Measurements from ENCODE around the gene CAMTA1.

CAMTA1 gene

GRCh38 chr1:7497107-7497637, 711.9 kb downstream of the CAMTA1 start:
- no peak for DNase-seq

- no peak for DNase-seq
Measured at GRCh38 chr1:7500381-7501083, 715.3 kb downstream of the CAMTA1 start.

- no peak for DNase-seq
Measured at GRCh38 chr1:7501084-7501491, 715.8 kb downstream of the CAMTA1 start.

GRCh38 chr1:7501723-7502603, 716.7 kb downstream of the CAMTA1 start:
- DNase-seq, result no peak

DNA sequence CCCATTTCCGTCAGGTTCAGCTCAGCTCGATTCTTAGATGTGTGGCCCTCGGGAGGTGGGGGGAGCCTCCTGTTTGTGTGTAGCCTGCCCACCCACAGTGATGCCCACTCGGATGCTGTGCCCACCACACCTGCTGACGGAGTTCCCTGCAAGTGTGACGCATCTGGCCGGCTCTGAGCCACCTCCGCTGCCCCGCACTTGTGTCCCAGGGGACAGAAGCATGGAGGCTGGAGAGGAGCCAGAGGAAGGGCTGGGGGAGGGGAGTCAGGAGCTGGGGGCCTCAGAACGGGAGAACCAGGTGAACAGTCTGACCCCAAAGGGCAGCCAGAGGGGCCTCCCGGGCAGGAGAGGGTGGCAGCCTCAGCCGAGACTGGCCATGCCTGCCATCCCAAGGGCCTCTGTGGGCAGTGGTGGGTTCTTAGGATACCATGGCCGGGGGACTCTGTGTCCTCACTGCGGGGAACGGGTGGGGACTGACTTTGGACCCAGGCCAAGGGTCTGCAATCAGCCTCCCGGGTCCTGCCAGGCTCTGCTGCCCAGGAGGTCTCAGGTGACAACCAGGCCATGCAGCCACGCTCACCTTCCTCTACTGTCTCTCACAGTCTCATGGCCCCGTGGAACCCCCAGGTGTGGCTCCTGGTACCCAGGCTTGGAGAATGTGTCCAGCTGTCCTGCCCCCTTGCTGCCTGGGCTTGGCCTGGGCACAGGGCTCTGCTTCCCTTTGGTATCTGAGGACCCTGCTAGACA, 718.6 kb downstream of the CAMTA1 start:
- no peak for DNase-seq

GRCh38 chr1:7504438-7504720, 719.1 kb downstream of the CAMTA1 start:
- no peak for DNase-seq

- DNase-seq, result no peak
Measured at GRCh38 chr1:7505094-7505770, 720.0 kb downstream of the CAMTA1 start.

DNA sequence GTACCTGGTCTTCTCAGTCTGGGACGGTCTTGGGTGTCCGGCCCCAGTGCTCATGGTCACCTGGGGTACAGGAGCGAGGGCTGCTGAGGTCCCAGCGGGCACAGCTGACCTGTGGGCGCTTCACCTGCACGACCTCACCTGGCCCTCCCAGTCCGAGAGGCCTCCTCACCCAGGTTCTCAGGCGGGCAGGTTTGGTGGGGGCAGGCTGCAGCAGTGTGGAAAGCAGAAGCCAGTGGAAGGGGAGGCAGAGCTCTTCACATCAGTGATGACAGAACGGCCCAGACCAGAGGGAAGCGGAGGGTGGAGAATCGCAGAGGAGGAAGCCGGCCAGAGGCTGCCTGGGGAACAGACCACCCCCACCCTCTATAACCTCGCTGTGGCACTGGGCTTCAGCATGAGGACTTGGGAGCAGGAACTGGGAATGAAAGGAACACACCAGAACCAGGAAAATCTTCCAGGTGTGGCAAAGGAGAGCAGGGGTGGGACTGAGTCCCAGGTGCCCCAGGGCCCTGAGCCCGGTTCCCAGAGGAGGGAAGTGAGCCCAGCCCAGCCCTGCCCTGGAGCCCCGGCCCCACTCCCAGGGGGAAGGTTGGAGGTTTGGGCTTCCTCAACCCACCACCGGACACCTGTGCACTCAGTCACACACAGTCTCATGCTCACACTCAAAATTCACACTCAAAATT, 720.7 kb downstream of the CAMTA1 start:
- DNase-seq, result no peak

DNA sequence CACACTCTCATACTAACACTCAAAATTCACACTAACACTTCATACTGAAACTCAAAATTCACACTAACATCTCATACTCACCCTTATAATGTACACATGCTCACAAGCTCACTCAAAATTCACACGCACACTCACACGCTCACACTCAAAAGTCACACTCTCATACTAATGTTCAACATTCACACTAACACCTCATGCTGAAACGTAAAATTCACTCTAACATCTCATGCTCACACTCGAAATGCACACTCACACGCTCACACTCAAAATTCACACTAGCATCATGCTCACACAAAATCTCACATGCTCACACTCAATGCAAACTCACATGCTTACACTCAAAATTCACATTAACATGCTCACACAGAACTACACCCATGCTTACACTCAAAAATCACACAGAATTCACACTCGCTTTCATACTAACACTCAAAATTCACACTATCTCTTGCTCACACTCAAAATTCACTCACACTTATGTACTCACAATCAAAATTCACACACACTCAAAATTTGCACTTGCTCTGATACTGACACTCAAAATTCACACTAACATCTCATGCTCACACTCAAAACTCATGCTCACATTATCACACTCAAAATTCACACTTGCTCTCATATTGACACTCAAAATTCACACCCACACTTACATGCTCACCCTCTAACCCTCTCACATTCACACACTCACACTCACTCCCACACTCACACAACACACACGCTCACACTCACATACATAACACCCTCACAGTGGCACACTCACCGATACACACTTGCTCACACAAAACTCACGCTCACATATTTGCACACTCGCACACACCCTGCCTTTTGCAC, 721.4 kb downstream of the CAMTA1 start:
- no peak for DNase-seq

DNA sequence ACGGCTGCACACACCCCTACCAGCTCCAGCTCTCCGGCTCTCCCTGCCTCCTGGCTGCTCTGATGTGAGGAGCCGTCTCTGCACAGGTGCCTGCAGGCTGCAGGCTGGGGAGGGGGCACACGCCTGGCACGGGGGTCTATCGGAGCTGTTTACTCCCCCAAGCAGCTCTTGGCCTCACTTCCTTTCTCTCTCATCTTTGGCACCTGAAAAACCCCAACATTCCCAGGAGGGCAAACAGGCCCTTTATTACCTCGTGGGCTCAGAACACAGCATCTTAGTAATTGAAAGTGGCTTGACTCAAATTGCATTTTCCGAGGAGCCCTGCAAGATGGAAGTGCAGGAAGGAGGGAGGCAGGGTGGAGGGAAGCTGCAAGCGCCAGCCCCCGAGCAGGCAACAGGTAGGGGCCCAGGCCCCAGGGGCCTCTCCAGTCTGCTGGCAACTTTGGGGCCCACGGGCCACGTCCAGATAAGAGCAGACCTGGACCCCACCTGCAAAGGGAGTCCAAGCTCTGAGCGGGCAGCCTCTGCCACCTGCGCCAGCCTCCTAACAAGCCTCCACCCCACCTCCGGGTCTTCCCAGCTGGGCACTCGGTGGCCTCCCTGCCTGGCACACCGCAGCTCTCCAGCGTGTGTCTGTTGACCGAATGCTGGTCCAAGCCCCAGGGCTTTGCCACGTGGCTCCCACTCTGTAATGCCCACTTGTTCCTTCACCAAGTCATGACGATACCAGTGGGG, 722.2 kb downstream of the CAMTA1 start:
- no peak for DNase-seq

DNA sequence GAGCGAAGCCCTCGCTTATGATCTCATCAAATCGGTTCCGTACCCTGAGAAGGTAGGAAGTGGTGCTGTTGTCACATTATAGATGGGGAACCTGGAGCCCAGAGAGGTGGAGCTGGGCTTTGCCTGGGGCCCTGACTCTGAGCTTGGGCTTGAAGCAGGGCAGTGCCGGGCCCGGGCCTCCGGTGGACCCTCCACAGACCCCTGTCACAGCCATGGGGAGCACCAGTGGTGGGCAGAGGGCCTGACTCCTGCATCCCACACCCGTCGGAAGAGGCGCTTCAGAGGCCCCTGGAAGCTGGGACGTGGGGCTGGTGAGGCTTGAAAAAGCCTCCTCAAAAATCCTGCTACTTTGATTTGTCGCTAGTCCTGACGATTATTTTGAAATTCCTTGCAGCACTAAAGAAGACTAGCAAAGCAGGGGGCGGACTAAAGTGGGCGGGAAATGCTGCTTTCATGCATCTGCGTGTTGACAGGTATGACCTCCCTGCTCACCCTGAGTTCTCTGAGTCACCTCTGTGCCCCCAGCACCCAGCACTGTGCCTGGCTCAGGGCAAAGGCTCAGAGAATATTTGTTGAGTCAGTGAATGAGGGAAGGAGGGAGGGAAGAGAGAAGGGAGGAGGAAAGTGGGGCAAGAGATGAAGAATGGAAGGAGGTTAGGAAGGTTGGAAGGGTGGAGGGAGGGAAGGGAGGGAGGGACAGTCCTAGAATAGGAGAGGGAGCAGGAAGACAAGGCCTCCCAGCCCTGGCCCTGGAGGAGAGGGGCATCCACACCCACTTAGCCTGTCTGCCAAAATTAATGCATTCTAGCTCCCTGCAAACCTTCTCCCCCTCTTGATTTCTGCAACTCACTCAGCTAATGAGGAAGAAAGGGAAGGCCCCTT, 723.0 kb downstream of the CAMTA1 start:
- no peak for DNase-seq

DNA sequence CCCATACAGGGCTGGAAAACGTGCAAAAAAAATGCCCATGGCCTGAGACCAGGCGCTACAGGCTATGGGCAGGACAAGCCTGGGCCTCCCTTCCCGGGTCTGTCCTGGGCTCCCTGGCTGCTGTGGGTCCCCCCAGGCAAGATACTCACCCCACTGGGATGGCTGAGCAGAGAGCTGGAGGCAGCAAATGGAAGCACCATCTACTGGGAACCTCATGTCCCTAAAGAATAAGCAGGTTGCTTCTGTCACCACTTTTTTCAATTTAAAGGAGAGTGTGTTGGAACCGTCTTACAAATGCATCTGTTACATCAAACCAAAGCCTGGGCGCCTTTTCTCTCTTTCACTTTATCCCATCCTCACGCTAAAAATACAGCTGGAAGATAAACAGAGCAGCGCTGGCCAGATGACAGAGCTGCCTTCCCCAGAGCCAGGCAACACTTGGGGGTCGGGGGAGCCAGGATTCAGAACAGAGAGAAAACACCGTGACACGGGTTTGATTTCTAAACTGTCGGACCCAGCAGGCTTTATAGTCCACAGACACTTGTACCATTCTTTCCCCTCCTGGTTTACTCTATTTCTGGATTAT, 723.8 kb downstream of the CAMTA1 start:
- DNase-seq, result no peak

GRCh38 chr1:7509598-7509997, 724.3 kb downstream of the CAMTA1 start:
- no peak for DNase-seq

DNA sequence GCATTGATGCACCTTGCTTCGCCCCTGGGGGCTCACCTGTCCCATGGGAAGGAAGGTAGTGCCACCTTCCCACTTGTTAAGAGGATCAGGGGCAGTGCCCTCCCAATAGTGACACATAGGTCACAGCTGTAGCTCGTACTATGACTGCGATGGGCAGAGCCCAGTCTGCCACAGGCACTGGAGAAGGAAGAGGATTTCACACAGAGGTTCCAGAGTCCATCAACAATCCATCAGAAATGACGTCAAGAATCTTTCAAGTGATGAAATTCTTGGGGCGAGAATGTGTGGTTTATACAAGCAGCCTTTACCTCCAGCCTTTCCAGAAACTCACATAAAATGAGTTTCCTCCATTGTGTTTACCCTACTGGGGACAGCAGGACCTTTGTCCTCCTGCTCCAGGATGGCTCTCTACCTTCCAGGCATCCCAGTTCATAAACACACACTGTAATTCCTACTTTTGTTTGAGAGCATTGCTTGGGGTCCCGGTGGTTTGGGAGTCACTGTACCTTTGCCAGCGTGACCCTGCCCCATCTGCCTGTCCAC, 725.2 kb downstream of the CAMTA1 start:
- no peak for DNase-seq

DNA sequence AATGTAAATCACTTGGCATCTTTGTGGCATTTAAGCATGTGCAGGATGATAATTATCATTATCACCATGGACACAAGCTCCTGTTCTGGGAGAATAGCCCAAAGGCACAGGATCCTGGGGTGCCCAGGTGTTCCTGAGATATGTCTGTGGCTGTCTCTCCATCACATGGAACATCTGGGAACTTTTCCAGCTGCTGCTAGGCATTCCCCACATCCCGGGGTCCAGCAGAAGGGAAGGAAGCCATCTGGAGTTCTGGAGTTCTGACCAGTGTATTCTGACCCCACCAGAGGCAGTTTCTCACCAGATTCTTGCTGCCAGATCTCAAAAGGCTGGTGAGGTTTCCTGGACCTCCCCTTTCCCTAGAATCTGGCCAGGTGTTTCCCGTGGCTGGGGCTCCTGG, 726.1 kb downstream of the CAMTA1 start:
- no peak for DNase-seq

GRCh38 chr1:7513081-7513480, 727.8 kb downstream of the CAMTA1 start:
- DNase-seq, result no peak

- DNase-seq, result no peak
Measured at GRCh38 chr1:7515175-7515574, 729.9 kb downstream of the CAMTA1 start.

DNA sequence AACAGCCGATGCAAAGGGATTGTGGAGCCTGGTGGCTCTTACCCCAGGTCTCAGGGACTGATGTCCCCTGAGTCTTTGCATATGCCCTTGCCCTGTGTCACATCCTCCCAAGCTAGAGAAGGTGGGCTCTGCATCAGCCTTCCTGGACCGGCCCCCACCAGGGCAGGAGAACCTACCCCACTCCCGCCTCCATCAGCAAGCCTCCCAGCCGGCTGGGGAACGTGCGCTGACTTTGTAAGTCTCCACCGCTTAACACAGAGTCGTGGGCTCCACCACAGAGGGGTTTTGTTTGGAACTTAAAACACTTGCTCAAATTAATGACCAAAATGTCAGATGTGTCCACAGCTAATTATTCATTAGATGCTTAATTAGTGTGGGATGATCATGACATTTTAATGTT, 730.6 kb downstream of the CAMTA1 start:
- no peak for DNase-seq

DNA sequence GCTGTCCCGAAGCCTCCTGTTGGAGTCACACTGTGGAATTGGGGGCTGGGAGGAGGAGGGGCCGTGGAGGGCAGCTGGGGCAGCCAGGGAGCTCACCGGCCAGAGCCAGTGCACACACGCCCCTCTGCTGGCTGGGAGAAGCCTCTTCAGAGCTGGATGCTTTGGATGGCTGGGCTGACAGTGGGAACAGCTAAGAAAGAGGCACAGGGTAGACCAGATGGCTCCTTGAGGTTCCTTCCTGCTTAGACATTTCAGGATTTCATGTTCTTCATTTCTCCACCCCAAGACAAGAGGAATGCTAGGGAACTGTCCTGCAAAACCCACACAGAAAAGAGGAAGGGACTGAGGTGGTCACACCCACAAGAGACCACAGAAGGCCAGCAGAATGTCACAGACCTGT, 731.1 kb downstream of the CAMTA1 start:
- no peak for DNase-seq

Data from effector CD4-positive, alpha-beta T cell (primary cell).